B cell (primary cell): ENCODE results near the gene POFUT2. TPM values are rescaled to one million over a fixed set of nuclear protein-coding genes. Genes with fewer than 3 reads are reported as not detected.

Experiments used
- ATAC-seq: fragments of 200-7000 bp; cut with Tn5 transposase; one replicate; pipeline ENCODE4 v1.10.0; 2021; ENCODE audit warnings: low read depth, mild to moderate bottlenecking, moderate number of reproducible peaks, moderate library complexity
- CTCF ChIA-PET: fragments of 350-600 bp; sonication (Branson Sonifier 250); formaldehyde crosslinking; loops from one replicate; lab custom pipeline; 2021; ENCODE audit warnings: antibody characterized with exemption, inconsistent platforms; lab: Charles Lee
- POLR2A ChIA-PET: fragments of 350-600 bp; sonication (Branson Sonifier 250); formaldehyde crosslinking; loops from one replicate; lab custom pipeline; 2021; ENCODE audit warnings: antibody characterized with exemption; lab: Charles Lee
- DNase-seq: peaks from one replicate; pipeline ENCODE4 v3.0.0; 2013
- H2AFZ ChIP-seq: 2 replicates; pipeline ENCODE4 v1.6.1; 2012; ENCODE audit warnings: mild to moderate bottlenecking, low read depth, low read length; ENCODE audit not compliant: insufficient read depth, poor library complexity, severe bottlenecking
- H3K27ac ChIP-seq, 2 donors: 1 replicate in 1 of 2; 2 replicates in 1 of 2; pipeline ENCODE4 v1.5.1; 2012 to 2013; ENCODE audit warnings: low read length in 2 of 2, mild to moderate bottlenecking in 2 of 2, moderate library complexity in 1 of 2
- H3K27me3 ChIP-seq, 4 experiments: fragments of 200-600 bp in 1 of 4; sonication (generic) in 1 of 4; replicated peaks in 1 of 4; 1 replicate in 2 of 4; 2 replicates in 2 of 4; pipeline versions ENCODE4 v1.6.1 to v1.7.0; 2013 to 2016; ENCODE audit warnings: low read length in 3 of 4, mild to moderate bottlenecking in 2 of 4, mixed read lengths in 1 of 4, moderate library complexity in 1 of 4; ENCODE audit not compliant: insufficient read depth in 4 of 4, control insufficient read depth in 3 of 4; ENCODE audit errors: control extremely low read depth in 1 of 4
- H3K36me3 ChIP-seq, 2 experiments: replicated peaks in 1 of 2; 1 replicate in 1 of 2; 2 replicates in 1 of 2; pipeline versions ENCODE4 v1.6.1 to v1.7.1; 2013; ENCODE audit warnings: low read length in 1 of 2; ENCODE audit not compliant: insufficient read depth in 2 of 2, control insufficient read depth in 1 of 2; ENCODE audit errors: control extremely low read depth in 1 of 2, extremely low read depth in 1 of 2
- H3K4me1 ChIP-seq, 2 donors: fragments of 200-600 bp in 1 of 2; sonication (generic) in 1 of 2; 1 replicate in 1 of 2; 2 replicates in 1 of 2; pipeline versions ENCODE4 v1.5.1 to v1.6.1; 2013 to 2017; ENCODE audit warnings: low read length in 2 of 2; ENCODE audit not compliant: control insufficient read depth in 2 of 2, insufficient read depth in 2 of 2
- H3K4me2 ChIP-seq: replicated peaks from 2 replicates; pipeline ENCODE3; 2012; ENCODE audit warnings: mild to moderate bottlenecking, low read depth, low read length; ENCODE audit not compliant: poor library complexity, severe bottlenecking
- H3K4me3 ChIP-seq, 5 experiments: fragments of 200-600 bp in 1 of 5; sonication (generic) in 1 of 5; 1 replicate in 3 of 5; 2 replicates in 2 of 5; pipeline versions ENCODE4 v1.5.1 to v1.7.0; 2011 to 2016; ENCODE audit warnings: low read length in 4 of 5, mild to moderate bottlenecking in 4 of 5, low read depth in 2 of 5, control low read depth in 1 of 5, moderate library complexity in 1 of 5; ENCODE audit not compliant: insufficient read depth in 1 of 5; ENCODE audit errors: control extremely low read depth in 1 of 5, extremely low read depth in 1 of 5
- H3K79me2 ChIP-seq: fragments of 200-600 bp; sonication (generic); one replicate; pipeline ENCODE4 v1.6.0; 2016; ENCODE audit warnings: low read length; ENCODE audit not compliant: control insufficient read depth, insufficient read depth
- H3K9ac ChIP-seq: fragments of 200-600 bp; sonication (generic); 2 replicates; pipeline ENCODE4 v1.6.1; 2017; ENCODE audit warnings: mild to moderate bottlenecking, low read length, moderate library complexity
- H3K9me3 ChIP-seq, 3 donors: one replicate each; pipeline versions ENCODE4 v1.6.1 to v1.7.1; 2013; ENCODE audit warnings: low read length in 2 of 3; ENCODE audit not compliant: control insufficient read depth in 2 of 3, insufficient read depth in 1 of 3; ENCODE audit errors: control extremely low read depth in 1 of 3
- H4K20me1 ChIP-seq: 2 replicates; pipeline ENCODE4 v1.6.0; 2012; ENCODE audit warnings: mild to moderate bottlenecking, low read length; ENCODE audit not compliant: insufficient read depth, control insufficient read depth, poor library complexity, severe bottlenecking
- H3K27ac Mint-ChIP-seq: one replicate; pipeline ENCODE4 v1.8.0; 2021; ENCODE audit warnings: mixed read lengths
- H3K27me3 Mint-ChIP-seq: one replicate; pipeline ENCODE4 v1.8.0; 2021; ENCODE audit warnings: mixed read lengths
- H3K4me1 Mint-ChIP-seq: one replicate; pipeline ENCODE4 v1.8.0; 2021; ENCODE audit warnings: mixed read lengths
- H3K4me3 Mint-ChIP-seq: one replicate; pipeline ENCODE4 v1.8.0; 2021; ENCODE audit warnings: mixed read lengths
- H3K9me3 Mint-ChIP-seq: one replicate; pipeline ENCODE4 v1.8.0; 2022; ENCODE audit warnings: mixed read lengths; ENCODE audit not compliant: insufficient read depth
- CTCF ChIP-seq: fragments of 200-600 bp; IDR thresholded peaks from one replicate; pipeline ENCODE4 v1.8.0; 2022; ENCODE audit warnings: antibody characterized with exemption, mild to moderate bottlenecking
- EZH2 ChIP-seq: IDR thresholded peaks from 2 replicates; pipeline ENCODE4 v1.6.1; 2012; ENCODE audit warnings: borderline replicate concordance, low read depth, mild to moderate bottlenecking, moderate library complexity, low read length; ENCODE audit not compliant: insufficient read depth, poor library complexity, severe bottlenecking
- WGBS: methylation state at CpG from one replicate; pipeline ENCODE4 v1.1.5; 2013; ENCODE audit warnings: missing lambda C conversion rate; ENCODE audit not compliant: insufficient coverage; 5-methylcytosine and 5-hydroxymethylcytosine counted together
- intact Hi-C: fragments of 100-400 bp; cut with micrococcal nuclease; formaldehyde crosslinking; loops from one replicate; pipeline ENCODE4 v1.10.0; 2022
- polyA plus RNA-seq: library from polyadenylated mRNA; depleted of rRNA; stranded (reverse); fragments of >200 nt; gene quantifications from 2 replicates; pipeline ENCODE4 v1.2.3, GENCODE V29; 2012
- total RNA-seq, 2 donors: library from RNA; stranded (reverse); fragments of 120-200 nt in 1 of 2; gene quantifications; 1 replicate in 1 of 2; 2 replicates in 1 of 2; pipeline versions ENCODE4 v1.2.3 to v1.2.4, GENCODE V29; 2013 to 2022

Gene POFUT2
- total and polyA plus RNA-seq, 2 donors (not counting 1 experiment from before 2014, with no cell fraction given) = 38.3 to 41.8 TPM

GRCh38 chr21:45241357-45241756 lies 46.3 kb downstream of the POFUT2 start:
- ChIA-PET CTCF (no interaction called here), POLR2A (no interaction called here)
- Histone ChIP-seq H3K9me3 (peaks cover 0 to 19% (median 3%) of the 10 kb centered on the region in 3 donors), H2AFZ (no peak overlapping the region), H4K20me1 (no peaks in the 10 kb centered on the region), H3K27ac (no peak overlapping the region), H3K9ac (no peak overlapping the region), H3K36me3 (no peaks in the 10 kb centered on the region), H3K27me3 (peaks cover 0 to 10% (median under 1%) of the 10 kb centered on the region in 4 experiments), H3K4me3 (no peak overlapping the region), H3K4me2 (no peak overlapping the region), H3K4me1 (no peaks in the 10 kb centered on the region), H3K79me2 (no peaks in the 10 kb centered on the region)
- no peak for ATAC-seq
- DNase-seq = no peak
- intact Hi-C loops = no loop called here
- TF ChIP-seq EZH2 (no peak), CTCF (no peak)
- Mint-ChIP-seq H3K9me3 (no peaks in the 10 kb centered on the region), H3K27me3 (peaks cover 37% of the 10 kb centered on the region), H3K4me3 (no peak overlapping the region), H3K27ac (peak overlapping the region; percentile 5), H3K4me1 (no peaks in the 10 kb centered on the region)
- 89% methylated on average over 2 of the region's 3 CpGs for whole genome bisulfite sequencing

- Histone ChIP-seq H3K79me2 (no peaks in the 10 kb centered on the region), H3K36me3 (no peaks in the 10 kb centered on the region), H3K4me2 (no peak overlapping the region), H4K20me1 (no peaks in the 10 kb centered on the region), H3K9ac (no peak overlapping the region), H3K27me3 (peaks cover 0 to 19% (median 2%) of the 10 kb centered on the region in 4 experiments), H2AFZ (no peak overlapping the region), H3K9me3 (peaks cover 0 to 8% (median 0%) of the 10 kb centered on the region in 3 donors), H3K4me1 (no peaks in the 10 kb centered on the region), H3K4me3 (no peak overlapping the region), H3K27ac (no peak overlapping the region)
- TF ChIP-seq EZH2 (no peak), CTCF (no peak)
- H3K27me3 Mint-ChIP-seq = peaks cover 39% of the 10 kb centered on the region
- H3K4me1 Mint-ChIP-seq = no peaks in the 10 kb centered on the region
- ChIA-PET CTCF (no interaction called here), POLR2A (no interaction called here)
- H3K9me3 Mint-ChIP-seq = no peaks in the 10 kb centered on the region
- WGBS = 95% methylated on average over 7 of the region's 7 CpGs
- intact Hi-C loops = no loop called here
- DNase-seq (no peak), ATAC-seq (no peak)
- no peak overlapping the region for H3K4me3 Mint-ChIP-seq
- no peak overlapping the region for H3K27ac Mint-ChIP-seq
These were observed 50.3 kb downstream of the POFUT2 start for GRCh38 chr21:45237401-45237800.
